AG10803 (cell line): ENCODE measurements around the gene SCYGR7.
A peak's percentile ranks its signal among the peaks of the same experiment; 100 is the strongest.
"Not testable (repeated sequence)": the region's sequence is repeated elsewhere in the genome, so short reads cannot be mapped to it uniquely, and the experiment has no call there.

Experiments
- DNase-seq: peaks from one replicate; pipeline ENCODE4 v3.0.0; 2010; ENCODE audit warnings: low read depth
- H3K4me3 ChIP-seq: 2 replicates; pipeline ENCODE4 v1.5.1; 2011; ENCODE audit warnings: mild to moderate bottlenecking, low read length, control low read depth
- CTCF ChIP-seq: conservative IDR thresholded peaks from 2 replicates; pipeline ENCODE4 v1.5.1; 2011; ENCODE audit warnings: mild to moderate bottlenecking, low read length, control low read depth, inconsistent platforms

The SCYGR7 gene

GRCh38 chr2:227720680-227721079 is 7.5 kb upstream of the SCYGR7 start:
- DNase-seq = no peak
- no peak for TF ChIP-seq CTCF
- no peak overlapping the region for H3K4me3 ChIP-seq

GRCh38 chr2:227722821-227723220 is 5.3 kb upstream of the SCYGR7 start:
- not testable (repeated sequence) for H3K4me3 ChIP-seq, DNase-seq

GRCh38 chr2:227724394-227725039 is 3.6 kb upstream of the SCYGR7 start, which contains the start of gene SCYGR6:
Gene SCYGR6 (minus strand): TSS chr2:227724757. CDS start chr2:227724757, 0 bp downstream.
- no peak within 1 kb of the TSS for H3K4me3 ChIP-seq
- DNase-seq = no peak
- TF ChIP-seq CTCF = no peak

- no peak for TF ChIP-seq CTCF
- DNase-seq = no peak
- no peak overlapping the region for H3K4me3 ChIP-seq
These were observed 11.2 kb downstream of the SCYGR7 start for GRCh38 chr2:227739351-227739750.

GRCh38 chr2:227740705-227741104 is 12.6 kb downstream of the SCYGR7 start:
- not testable (repeated sequence) for H3K4me3 ChIP-seq, DNase-seq

GRCh38 chr2:227745594-227745993 is 17.5 kb downstream of the SCYGR7 start, which contains the start of gene SCYGR8:
Gene SCYGR8 (plus strand): TSS chr2:227745894. CDS start chr2:227745894, 0 bp downstream.
- no peak for DNase-seq
- H3K4me3 ChIP-seq = no peak within 1 kb of the TSS
- no peak for TF ChIP-seq CTCF

GRCh38 chr2:227748079-227748478 is 19.9 kb downstream of the SCYGR7 start:
- no peak for DNase-seq
- no peak overlapping the region for H3K4me3 ChIP-seq
- peak; percentile 25; the same call in 1 of the 2 replicates for TF ChIP-seq CTCF

GRCh38 chr2:227756261-227756660 is 28.1 kb downstream of the SCYGR7 start:
- not testable (repeated sequence) for DNase-seq, H3K4me3 ChIP-seq
